H1 (cell line): Measurements from ENCODE around the gene CRIP1. TPM values are rescaled to one million over a fixed set of nuclear protein-coding genes. Genes with fewer than 3 reads are reported as not detected.

ENCODE experiments used
- CTCF ChIA-PET: fragments of 300-600 bp; sonication (Branson Sonifier 250); formaldehyde crosslinking; loops from one replicate; lab custom pipeline; 2021; ENCODE audit not compliant: partially characterized antibody; lab: Charles Lee
- POLR2A ChIA-PET: fragments of 300-600 bp; sonication (Branson Sonifier 250); formaldehyde crosslinking; loops from one replicate; lab custom pipeline; 2021; ENCODE audit warnings: inconsistent platforms; ENCODE audit not compliant: partially characterized antibody; lab: Charles Lee
- DNase-seq, 2 experiments: peaks; one replicate each; pipeline versions ENCODE4 v3.0.0 to v3.0.0-alpha.2; 2010 to 2022; ENCODE audit warnings: low spot score in 2 of 2, low read depth in 1 of 2, mixed read lengths in 1 of 2
- FAIRE-seq: peaks from 2 replicates; lab custom pipeline; 2011; peaks lifted over from hg19 to GRCh38; lab: Jason Lieb, UNC
- H2AFZ ChIP-seq: 2 replicates; pipeline ENCODE4 v1.8.1; 2012; ENCODE audit warnings: low read length, inconsistent platforms
- H2AK5ac ChIP-seq: 2 replicates; pipeline ENCODE4 v1.6.1; 2013; ENCODE audit warnings: low read depth, low read length
- H2BK120ac ChIP-seq: replicated peaks from 2 replicates; pipeline ENCODE3; 2013; ENCODE audit warnings: low read depth, low read length, inconsistent platforms
- H2BK12ac ChIP-seq: 2 replicates; pipeline ENCODE4 v1.6.1; 2013; ENCODE audit warnings: low read depth, low read length
- H2BK15ac ChIP-seq: 2 replicates; pipeline ENCODE4 v1.6.1; 2013; ENCODE audit warnings: low read length
- H2BK20ac ChIP-seq: 2 replicates; pipeline ENCODE4 v1.6.1; 2013; ENCODE audit warnings: low read length
- H2BK5ac ChIP-seq: 2 replicates; pipeline ENCODE4 v1.6.1; 2013; ENCODE audit warnings: low read depth, low read length
- H3K14ac ChIP-seq: 2 replicates; pipeline ENCODE4 v1.6.1; 2013; ENCODE audit warnings: inconsistent platforms; ENCODE audit not compliant: insufficient read length
- H3K18ac ChIP-seq: 2 replicates; pipeline ENCODE4 v1.6.1; 2013; ENCODE audit warnings: low read length; ENCODE audit errors: extremely low read depth
- H3K23ac ChIP-seq: 2 replicates; pipeline ENCODE4 v1.6.1; 2013; ENCODE audit warnings: inconsistent platforms; ENCODE audit not compliant: insufficient read length
- H3K23me2 ChIP-seq: 2 replicates; pipeline ENCODE4 v1.6.1; 2013; ENCODE audit warnings: low read depth, low read length
- H3K27ac ChIP-seq: 2 replicates; pipeline ENCODE4 v1.6.1; 2011; ENCODE audit warnings: low read depth, low read length, inconsistent platforms
- H3K27me3 ChIP-seq, 4 experiments: replicated peaks in 1 of 4; 1 replicate in 1 of 4; 2 replicates in 3 of 4; pipeline versions ENCODE4 v1.6.1 to v1.8.1; 2011 to 2013; ENCODE audit warnings: low read length in 3 of 4, mild to moderate bottlenecking in 3 of 4, inconsistent platforms in 2 of 4, mixed read lengths in 2 of 4, moderate library complexity in 1 of 4; ENCODE audit not compliant: control insufficient read depth in 3 of 4, insufficient read depth in 3 of 4; ENCODE audit errors: extremely low read depth in 1 of 4
- H3K36me3 ChIP-seq, 4 experiments: 2 replicates each; pipeline versions ENCODE4 v1.6.1 to v1.8.1; 2011 to 2013; ENCODE audit warnings: mild to moderate bottlenecking in 4 of 4, low read length in 3 of 4, moderate library complexity in 2 of 4, control low read depth in 1 of 4, inconsistent platforms in 1 of 4; ENCODE audit not compliant: insufficient read depth in 4 of 4, control insufficient read depth in 2 of 4
- H3K4ac ChIP-seq: replicated peaks from 2 replicates; pipeline ENCODE3; 2013; ENCODE audit warnings: low read length, low read depth, mixed read lengths, inconsistent platforms; ENCODE audit not compliant: insufficient read length
- H3K4me1 ChIP-seq, 4 experiments: replicated peaks in 1 of 4; 1 replicate in 1 of 4; 2 replicates in 3 of 4; pipeline versions ENCODE4 v1.6.1 to v1.8.1; 2011 to 2013; ENCODE audit warnings: low read length in 3 of 4, inconsistent platforms in 2 of 4, mixed read lengths in 1 of 4; ENCODE audit not compliant: insufficient read depth in 4 of 4, control insufficient read depth in 3 of 4
- H3K4me2 ChIP-seq, 2 experiments: 2 replicates each; pipeline versions ENCODE4 v1.6.1 to v1.8.1; 2011 to 2013; ENCODE audit warnings: low read depth in 2 of 2, low read length in 2 of 2, control low read depth in 1 of 2, inconsistent platforms in 1 of 2, mild to moderate bottlenecking in 1 of 2; ENCODE audit not compliant: insufficient read depth in 1 of 2
- H3K4me3 ChIP-seq, 4 experiments: fragments of 200-600, 300-600 bp in 1 of 4; sonication (generic), shearing (Covaris generic), sonication (Bioruptor Twin) in 1 of 4; 2 replicates each; pipeline versions ENCODE4 v1.5.1 to v1.8.1; 2011 to 2016; ENCODE audit warnings: low read length in 4 of 4, low read depth in 3 of 4, control low read depth in 2 of 4, inconsistent platforms in 2 of 4, mild to moderate bottlenecking in 2 of 4, mixed read lengths in 1 of 4, moderate library complexity in 1 of 4; ENCODE audit not compliant: insufficient read depth in 2 of 4; ENCODE audit errors: extremely low read depth in 1 of 4
- H3K56ac ChIP-seq: replicated peaks from 2 replicates; pipeline ENCODE3; 2013; ENCODE audit warnings: low read depth, mild to moderate bottlenecking, mixed read lengths, low read length, inconsistent platforms; ENCODE audit not compliant: insufficient read length
- H3K79me1 ChIP-seq: 2 replicates; pipeline ENCODE4 v1.6.1; 2013; ENCODE audit warnings: low read depth, low read length, control low read depth
- H3K79me2 ChIP-seq, 2 experiments: 2 replicates each; pipeline versions ENCODE4 v1.6.1 to v1.8.1; 2012 to 2013; ENCODE audit warnings: low read length in 2 of 2, mild to moderate bottlenecking in 2 of 2, inconsistent platforms in 1 of 2; ENCODE audit not compliant: insufficient read depth in 2 of 2, control insufficient read depth in 1 of 2
- H3K9ac ChIP-seq, 4 experiments: replicated peaks in 1 of 4; 1 replicate in 1 of 4; 2 replicates in 3 of 4; pipeline versions ENCODE4 v1.6.1 to v1.8.1; 2011 to 2013; ENCODE audit warnings: low read depth in 3 of 4, low read length in 3 of 4, control low read depth in 2 of 4, mild to moderate bottlenecking in 2 of 4, moderate library complexity in 2 of 4, inconsistent platforms in 1 of 4; ENCODE audit errors: extremely low read depth in 1 of 4
- H3K9me3 ChIP-seq, 2 experiments: 2 replicates each; pipeline versions ENCODE4 v1.6.1 to v1.8.1; 2012 to 2013; ENCODE audit warnings: mild to moderate bottlenecking in 2 of 2, moderate library complexity in 2 of 2, control low read depth in 1 of 2, inconsistent platforms in 1 of 2, low read depth in 1 of 2, low read length in 1 of 2, mixed read lengths in 1 of 2; ENCODE audit not compliant: insufficient read depth in 2 of 2
- H4K20me1 ChIP-seq, 2 experiments: replicated peaks in 1 of 2; 2 replicates each; pipeline versions ENCODE3 to v1.8.1; 2011 to 2013; ENCODE audit warnings: inconsistent platforms in 2 of 2, low read length in 2 of 2, mild to moderate bottlenecking in 1 of 2; ENCODE audit not compliant: insufficient read depth in 2 of 2, control insufficient read depth in 1 of 2
- H4K5ac ChIP-seq: 2 replicates; pipeline ENCODE4 v1.6.1; 2013; ENCODE audit warnings: low read length, low read depth, mixed read lengths, inconsistent platforms; ENCODE audit not compliant: insufficient read length
- H4K8ac ChIP-seq: 2 replicates; pipeline ENCODE4 v1.8.0; 2013; ENCODE audit warnings: mild to moderate bottlenecking, moderate library complexity, low read length, inconsistent platforms; ENCODE audit not compliant: insufficient read depth; ENCODE audit errors: extremely low read depth
- H4K91ac ChIP-seq: replicated peaks from 2 replicates; pipeline ENCODE3; 2013; ENCODE audit warnings: low read length, mixed read lengths, inconsistent platforms; ENCODE audit not compliant: insufficient read length
- ASH2L ChIP-seq: fragments of 200-600, 300-600 bp; sonication (generic); IDR thresholded peaks from one replicate; pipeline ENCODE4 v1.7.1; 2017; ENCODE audit warnings: low read length
- BACH1 ChIP-seq: IDR thresholded peaks from 2 replicates; pipeline ENCODE4 v1.6.1; 2012; ENCODE audit warnings: low read length, improper control_type of control experiment
- CTCF ChIP-seq, 3 experiments: IDR thresholded peaks; 1 replicate in 2 of 3; 2 replicates in 1 of 3; pipeline versions ENCODE4 v1.5.1 to v1.6.1; 2011; ENCODE audit warnings: low read length in 3 of 3, mild to moderate bottlenecking in 3 of 3, inconsistent platforms in 2 of 3, low read depth in 1 of 3, moderate library complexity in 1 of 3; ENCODE audit not compliant: insufficient read depth in 1 of 3; ENCODE audit errors: control extremely low read depth in 1 of 3
- EZH2 ChIP-seq: fragments of 200-600 bp; sonication (generic); IDR thresholded peaks from 2 replicates; pipeline ENCODE4 v1.7.1; 2012; ENCODE audit warnings: low read depth, mild to moderate bottlenecking, moderate library complexity, low read length, inconsistent platforms; ENCODE audit not compliant: severe bottlenecking
- SIX5 ChIP-seq: IDR thresholded peaks from 2 replicates; pipeline ENCODE4 v1.6.1; 2011; ENCODE audit warnings: mild to moderate bottlenecking, low read depth, low read length
- TEAD4 ChIP-seq: IDR thresholded peaks from 2 replicates; pipeline ENCODE4 v1.6.1; 2012; ENCODE audit warnings: low read depth, low read length, inconsistent platforms, mixed read lengths
- USF2 ChIP-seq: IDR thresholded peaks from 2 replicates; pipeline ENCODE4 v1.6.1; 2011; ENCODE audit warnings: low read length, improper control_type of control experiment
- WGBS, 2 experiments: shearing (Covaris generic) in 1 of 2; methylation state at CpG; one replicate each; pipeline versions ENCODE4 v1.1.6 to v1.1.7; 2013 to 2015; ENCODE audit warnings: low lambda C conversion rate in 2 of 2, mixed read lengths in 2 of 2, inconsistent platforms in 1 of 2, low coverage in 1 of 2, missing lambda C conversion rate in 1 of 2; ENCODE audit not compliant: insufficient replicate concordance in 2 of 2, insufficient coverage in 1 of 2, insufficient read length in 1 of 2; ENCODE audit errors: extremely low coverage in 1 of 2, missing lambda C conversion rate in 1 of 2; 5-methylcytosine and 5-hydroxymethylcytosine counted together
- polyA plus RNA-seq, 7 experiments: library from polyadenylated mRNA; depleted of rRNA in 3 of 7; stranded (reverse) in 5 of 7; unstranded in 2 of 7; fragments of >200 nt in 5 of 7; fragments of 200-250 nt in 2 of 7; gene quantifications; 1 replicate in 5 of 7; 2 replicates in 1 of 7; 4 replicates in 1 of 7; pipeline versions ENCODE4 v1.2.1 to v1.2.3, GENCODE V29; 2011 to 2013; ENCODE audit warnings: missing spikeins in 2 of 7, mixed read lengths in 2 of 7
- total RNA-seq: library from RNA; stranded (reverse); fragmentation: NEBNext Ultra II Directional; extraction: Animal tissue kit (Norgen Biotek cat#: 25700); gene quantifications from 2 replicates; pipeline ENCODE4 v1.2.1, GENCODE V29; 2021

CRIP1 gene
- total and polyA plus RNA-seq, 2 of the 8 experiments (the other 6 are each of a cell fraction or from before 2014, with no cell fraction given): 1.2 to 2.2 TPM

GRCh38 chr14:105461903-105462302, 24.8 kb upstream of the CRIP1 start:
- Histone ChIP-seq H2AK5ac (no peak overlapping the region), H3K14ac (no peak overlapping the region), H3K9me3 (no peaks in the 10 kb centered on the region), H3K23me2 (no peaks in the 10 kb centered on the region), H3K27ac (no peak overlapping the region), H2BK5ac (no peak overlapping the region; the same call in 1 of the 2 replicates), H3K36me3 (peaks cover 14 to 75% (median 42%) of the 10 kb centered on the region in 4 experiments; a peak in 7 of 8 replicates), H3K4ac (no peak overlapping the region), H2BK12ac (no peak overlapping the region), H3K79me2 (no peaks in the 10 kb centered on the region; a peak in 1 of 4 replicates), H3K23ac (no peak overlapping the region), H4K8ac (peak overlapping the region; percentile 57; the same call in 1 of the 2 replicates), H3K79me1 (no peaks in the 10 kb centered on the region; the same call in 1 of the 2 replicates), H3K56ac (no peak overlapping the region), H3K4me1 (peaks cover 0 to 8% (median 1%) of the 10 kb centered on the region in 4 experiments; a peak in 3 of 7 replicates), H2BK20ac (no peak overlapping the region), H3K4me3 (no peak overlapping the region), H3K4me2 (no peak overlapping the region), H3K27me3 (no peaks in the 10 kb centered on the region), H2BK15ac (no peak overlapping the region), H3K18ac (no peak overlapping the region), H4K91ac (no peak overlapping the region), H2AFZ (no peak overlapping the region), H3K9ac (no peak overlapping the region), H2BK120ac (no peak overlapping the region), H4K20me1 (peaks cover 5 to 21% of the 10 kb centered on the region in 2 experiments), H4K5ac (no peak overlapping the region)
- TF ChIP-seq SIX5 (no peak), BACH1 (no peak), EZH2 (no peak), CTCF (IDR thresholded peaks at IDR 0.05; ENCODE audit: control extremely low read depth in 1 of 3, insufficient read depth in 1 of 3, low read depth in 1 of 3, low read length in 3 of 3) (no peak), USF2 (no peak), ASH2L (no peak), TEAD4 (no peak)
- 96% methylated on average over 12 of the region's 18 CpGs; no CpG with 5 or more reads in 1 of the 2 experiments for WGBS, 2 experiments
- no peak for FAIRE-seq
- no peak for DNase-seq
- ChIA-PET POLR2A (no interaction called here), CTCF (interaction anchor here (1.2 to 1.5 kb wide), 2 partner anchors 9 to 11 kb away, joined by 5 to 8 read pairs; no protein-coding TSS in a partner anchor)
